Urothelium cell line (cell line): ENCODE data around the gene RANGAP1.

Experiments
- DNase-seq: peaks from one replicate; pipeline ENCODE4 v3.0.0; 2011; ENCODE audit warnings: low spot score, mixed read lengths
- FAIRE-seq: peaks from 2 replicates; lab custom pipeline; 2011; peaks lifted over from hg19 to GRCh38; lab: Jason Lieb, UNC

The RANGAP1 gene

DNA sequence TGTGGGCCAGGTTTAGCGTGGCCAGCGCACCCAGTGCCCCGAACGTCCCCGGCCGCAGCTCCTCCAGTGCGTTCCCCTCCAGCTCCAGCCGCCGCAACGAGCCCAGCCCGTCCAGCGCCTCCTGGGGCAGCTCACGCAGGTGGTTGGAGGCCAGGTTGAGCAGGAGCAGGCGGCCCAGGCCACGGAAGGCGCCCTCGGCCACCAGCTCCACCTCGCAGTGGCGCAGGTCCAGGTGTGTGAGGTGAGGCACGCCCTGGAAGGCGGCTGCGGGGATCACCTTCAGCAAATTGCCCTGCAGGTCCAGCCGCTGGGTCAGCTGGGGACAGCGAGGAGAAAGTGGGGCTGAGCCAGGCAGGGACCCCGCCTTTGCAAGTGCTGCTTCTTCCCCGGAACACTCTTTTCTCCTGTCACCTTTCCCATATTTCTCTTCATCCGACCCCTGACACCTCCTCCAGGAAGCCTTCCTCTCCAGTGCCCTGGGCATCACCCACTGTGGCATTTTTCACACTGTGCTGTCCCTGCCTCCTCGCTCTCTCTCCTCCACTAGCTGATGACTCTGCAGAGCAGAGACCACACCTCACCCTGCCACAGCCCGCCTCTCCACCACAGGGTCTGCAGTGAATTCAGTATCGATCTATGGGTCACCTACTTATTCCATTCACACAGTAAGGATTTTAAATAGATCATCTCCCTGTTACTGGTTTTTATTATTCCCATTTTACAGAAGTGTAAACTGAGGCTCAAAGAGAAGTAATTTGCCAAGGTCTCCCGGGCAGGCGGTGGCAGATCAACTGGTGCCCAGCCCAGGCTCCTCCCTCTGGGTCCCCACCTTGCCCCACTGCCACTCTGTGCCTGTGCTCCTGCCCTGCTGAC lies 47.2 kb downstream of the RANGAP1 start:
- DNase-seq (no peak), FAIRE-seq (no peak)

DNA sequence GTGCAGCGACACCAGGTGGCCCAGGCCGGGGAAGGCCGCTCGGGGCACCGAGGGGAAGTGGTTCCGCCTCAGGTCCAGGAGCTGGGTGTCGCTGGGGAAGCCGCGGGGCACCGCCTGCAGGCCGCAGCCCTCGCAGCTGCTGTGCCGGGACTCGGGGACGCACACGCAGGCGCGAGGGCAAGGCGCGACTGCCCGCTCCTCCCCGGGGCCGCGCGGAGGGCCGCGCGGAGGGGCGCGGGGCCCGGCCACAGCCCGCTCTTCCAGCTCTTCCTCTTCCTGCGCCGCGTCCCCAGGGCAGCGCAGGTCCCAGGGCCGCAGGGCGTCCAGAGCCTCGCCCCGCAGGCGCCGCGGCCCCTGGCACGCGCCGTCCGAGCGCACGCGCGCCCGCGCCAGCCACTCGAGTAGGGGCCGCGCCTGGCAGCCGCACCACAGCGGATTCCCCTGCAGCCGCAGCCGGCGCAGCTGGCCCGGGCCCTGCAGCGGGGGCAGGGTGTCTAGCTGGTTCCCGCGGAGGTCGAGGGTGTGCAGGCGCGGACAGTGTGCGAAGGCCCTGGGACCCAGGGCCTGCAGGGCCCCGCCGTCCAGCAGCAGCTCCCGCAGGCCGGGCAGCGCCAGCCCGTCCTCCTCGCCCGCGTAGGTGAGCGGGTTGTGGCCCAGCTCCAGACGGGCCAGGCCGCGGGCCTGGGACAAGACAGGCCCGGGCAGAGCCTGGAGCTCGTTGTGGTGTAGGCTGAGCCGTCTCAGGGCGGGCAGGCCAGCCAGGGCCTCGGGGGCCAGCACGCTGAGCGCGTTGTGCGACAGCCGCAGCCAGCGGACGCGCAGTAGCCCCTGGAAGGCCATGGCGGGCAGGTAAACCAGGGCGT lies 48.0 kb downstream of the RANGAP1 start:
- FAIRE-seq, result no peak

DNA sequence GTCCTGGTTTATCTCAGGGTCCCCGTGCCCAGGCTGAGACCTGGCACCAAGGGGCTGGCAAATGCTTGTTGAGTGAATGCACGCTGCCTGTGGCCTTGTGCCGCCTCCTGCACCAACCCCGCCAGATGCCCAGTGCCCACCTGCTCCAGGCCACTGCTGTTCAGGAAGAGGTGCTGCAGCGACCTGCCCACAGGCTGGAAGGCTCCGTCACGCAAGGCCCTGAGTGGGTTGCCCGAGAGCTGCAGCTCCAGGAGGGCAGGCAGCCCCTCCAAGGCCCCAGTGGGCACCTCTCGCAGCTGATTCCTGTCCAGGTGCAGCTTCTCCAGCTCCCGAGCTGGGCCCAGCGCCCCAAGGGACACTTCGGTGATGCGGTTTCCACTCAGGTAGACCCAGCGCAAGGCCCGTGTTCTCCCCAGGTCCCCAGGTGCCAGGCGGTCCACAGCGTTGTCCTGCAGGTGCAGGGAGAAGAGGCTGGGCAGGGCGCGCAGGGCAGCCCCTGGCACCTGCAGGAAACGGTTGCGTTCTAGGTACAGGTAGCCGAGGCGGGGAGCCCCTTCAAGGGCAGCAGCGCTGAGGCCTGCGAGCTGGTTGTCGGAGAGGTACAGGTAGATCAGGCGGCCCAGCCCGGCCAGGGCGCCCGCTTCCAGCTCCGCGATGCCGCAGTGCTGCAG lies 48.8 kb downstream of the RANGAP1 start:
- no peak for FAIRE-seq

More for the DNA sequence above, 48.0 kb downstream of the RANGAP1 start:
- no peak for DNase-seq

DNA sequence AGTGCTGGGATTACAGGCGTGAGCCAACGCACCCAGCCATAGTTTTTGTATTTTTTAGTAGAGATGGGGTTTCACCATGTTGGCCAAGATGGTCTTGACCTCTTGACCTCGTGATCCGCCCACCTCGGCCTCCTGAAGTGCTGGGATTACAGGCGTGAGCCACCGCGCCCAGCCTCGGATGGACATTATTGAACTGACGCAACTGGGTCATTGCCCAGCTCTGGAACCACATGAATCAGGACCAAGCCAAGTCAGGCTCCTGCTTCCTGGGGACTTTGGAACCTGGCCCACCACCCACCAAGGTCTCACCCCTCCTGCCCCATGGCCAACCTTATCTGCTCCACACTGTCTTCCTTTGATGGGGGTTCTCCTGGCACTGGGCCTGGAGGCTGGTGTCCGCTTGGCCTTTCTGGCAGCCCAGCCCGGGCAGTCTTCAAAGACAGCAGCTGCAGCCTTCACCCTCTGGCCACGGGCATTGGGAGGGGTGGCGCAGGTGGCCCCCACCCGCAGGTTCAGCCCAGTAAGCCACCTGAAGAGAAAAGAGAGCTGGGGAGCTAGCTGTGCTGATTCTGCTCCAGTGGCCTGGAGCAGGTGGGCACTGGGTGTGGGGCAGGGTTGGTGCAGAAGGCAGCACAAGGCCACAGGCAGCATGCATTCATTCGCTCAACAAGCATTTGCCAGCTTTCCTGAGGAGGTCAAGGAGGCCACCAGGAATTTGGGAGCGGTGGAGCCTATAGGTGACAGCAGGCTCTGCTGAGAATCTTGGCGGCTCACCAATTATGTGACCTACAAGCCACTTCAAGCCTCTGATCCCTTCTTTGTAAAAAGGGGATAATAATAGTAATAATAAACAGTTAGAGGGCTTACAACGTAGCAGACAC lies 50.9 kb downstream of the RANGAP1 start:
- no peak for FAIRE-seq
- no peak for DNase-seq

More for the DNA sequence above, 48.8 kb downstream of the RANGAP1 start:
- no peak for DNase-seq

DNA sequence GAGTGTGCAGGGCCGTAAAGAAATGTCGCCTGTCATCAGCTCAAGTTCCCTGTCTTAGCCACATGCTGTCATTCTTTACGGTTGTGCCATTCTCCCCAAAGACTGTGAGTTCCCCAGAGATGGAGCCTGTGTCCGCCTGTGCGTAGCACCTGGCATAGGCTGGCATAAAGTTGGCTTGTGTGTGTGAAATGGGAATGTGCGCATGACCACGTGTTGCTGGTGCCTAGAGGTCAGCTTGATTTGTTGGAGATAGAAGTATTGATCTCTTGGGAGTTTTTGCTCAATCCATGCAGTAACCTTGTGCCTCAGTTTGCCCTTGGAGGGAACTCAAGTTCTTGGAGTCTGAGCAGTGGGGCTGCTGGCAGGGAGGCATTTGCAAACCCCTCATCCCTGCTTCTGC lies 54.6 kb downstream of the RANGAP1 start:
- DNase-seq (no peak), FAIRE-seq (no peak)

DNA sequence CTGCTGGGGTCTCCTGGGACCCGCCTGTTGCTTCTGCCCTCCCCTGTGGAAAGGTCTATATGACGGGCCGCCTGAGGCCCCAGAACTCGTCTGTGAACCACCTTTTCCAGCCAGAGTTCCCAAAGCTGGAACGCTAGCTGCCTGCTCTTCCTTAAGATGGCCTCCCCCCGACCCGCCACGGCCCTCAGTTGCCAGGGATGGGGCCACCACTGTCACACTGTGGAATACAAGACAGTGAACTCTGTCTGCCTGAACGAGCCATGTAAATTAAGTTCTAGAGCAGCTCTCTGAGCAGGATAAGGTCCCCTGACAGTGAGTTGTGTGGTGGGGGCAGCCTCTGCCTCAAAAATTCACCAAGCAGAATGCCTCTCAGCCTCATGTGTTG lies 55.6 kb downstream of the RANGAP1 start:
- no peak for FAIRE-seq
- DNase-seq, result no peak

DNA sequence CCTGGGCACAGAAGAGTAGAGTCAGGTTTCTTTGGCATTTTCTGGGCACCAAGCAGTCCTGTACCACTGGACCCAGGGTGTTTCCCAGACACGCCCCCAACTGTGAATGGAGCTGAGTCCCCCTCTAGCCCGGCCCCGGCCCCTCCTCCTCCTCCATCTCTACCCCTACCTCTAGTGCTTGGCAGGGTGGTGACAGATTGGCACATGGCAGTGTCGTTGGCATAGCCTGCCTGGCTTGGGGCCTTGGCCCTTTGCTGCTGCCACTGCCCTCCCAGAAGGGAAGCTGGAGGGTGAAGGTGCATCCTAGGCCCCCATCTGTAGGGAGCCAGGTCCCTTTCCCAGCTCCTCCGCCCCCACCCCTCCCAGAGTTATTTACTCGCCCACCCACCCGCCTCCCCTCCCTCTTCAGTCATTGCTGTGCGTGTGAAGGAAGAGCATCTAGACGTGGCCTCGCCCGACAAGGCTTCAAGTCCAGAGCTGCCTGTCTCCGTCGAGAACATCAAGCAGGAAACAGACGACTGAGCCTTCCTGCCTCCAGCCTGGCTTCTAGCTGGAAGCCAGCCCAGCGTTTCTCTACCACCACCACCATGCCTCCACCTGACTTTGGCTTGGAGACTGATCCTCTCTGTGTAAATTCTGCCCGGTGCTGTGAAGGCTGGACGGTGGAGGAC lies 56.1 kb downstream of the RANGAP1 start:
- DNase-seq, result no peak
- FAIRE-seq, result no peak

DNA sequence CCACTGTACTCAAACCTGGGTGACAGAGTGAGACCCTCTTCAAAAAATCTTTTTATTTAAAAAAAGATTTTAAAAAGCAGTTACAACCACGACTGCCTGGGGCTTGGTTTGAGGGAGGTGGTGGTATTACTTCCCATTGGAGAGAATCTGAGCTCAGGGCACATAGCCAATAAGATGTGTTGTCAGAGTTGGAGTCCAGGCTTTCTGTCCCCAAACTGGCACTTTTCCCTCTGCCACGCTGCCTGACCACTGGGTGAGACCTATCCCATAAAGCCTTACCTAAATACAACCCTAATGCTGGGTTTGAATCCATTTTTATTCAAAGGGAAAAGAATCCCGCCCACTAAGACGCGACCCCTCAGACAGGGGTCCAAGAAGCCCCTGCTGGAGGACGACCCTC lies 56.8 kb downstream of the RANGAP1 start:
- FAIRE-seq (no peak), DNase-seq (no peak)

DNA sequence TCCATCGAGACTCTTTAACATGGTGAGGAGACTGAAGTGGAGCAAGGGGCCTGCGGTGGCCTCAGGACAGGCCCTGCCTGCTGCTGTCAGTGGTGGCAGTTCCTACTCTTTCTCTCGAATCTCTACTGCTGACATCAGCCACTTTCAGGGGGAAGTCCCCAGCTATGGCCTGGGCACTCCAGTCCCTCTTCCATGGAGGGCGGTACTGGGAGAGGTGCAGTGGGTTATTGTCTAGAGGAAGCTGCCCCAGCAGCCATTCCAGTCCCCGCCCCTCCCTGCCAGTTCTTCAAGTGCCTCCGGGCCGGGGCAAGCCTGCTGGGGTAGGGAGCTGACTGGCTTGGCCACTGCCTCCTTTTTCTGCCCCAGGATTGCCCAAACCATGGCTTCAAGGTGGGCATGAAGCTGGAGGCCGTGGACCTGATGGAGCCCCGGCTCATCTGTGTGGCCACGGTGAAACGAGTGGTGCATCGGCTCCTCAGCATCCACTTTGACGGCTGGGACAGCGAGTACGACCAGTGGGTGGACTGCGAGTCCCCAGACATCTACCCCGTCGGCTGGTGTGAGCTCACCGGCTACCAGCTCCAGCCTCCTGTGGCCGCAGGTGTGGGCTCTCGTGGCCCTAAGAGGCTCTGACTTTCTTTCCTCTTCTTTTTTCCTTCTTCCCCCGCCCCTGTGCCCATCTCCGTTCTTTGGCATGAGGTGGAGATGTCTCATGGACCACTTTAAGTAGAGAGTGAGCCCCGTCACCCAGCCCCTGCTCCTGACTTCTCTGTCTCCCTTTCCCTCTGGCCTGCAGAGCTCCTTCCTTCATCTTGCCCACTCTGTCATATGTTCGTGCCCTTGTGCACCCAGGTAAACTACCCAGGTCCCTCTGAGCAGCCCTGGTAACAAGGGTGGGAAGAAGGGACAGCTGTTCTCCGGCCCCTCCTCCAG lies 59.0 kb downstream of the RANGAP1 start:
- FAIRE-seq (no peak), DNase-seq (no peak)

DNA sequence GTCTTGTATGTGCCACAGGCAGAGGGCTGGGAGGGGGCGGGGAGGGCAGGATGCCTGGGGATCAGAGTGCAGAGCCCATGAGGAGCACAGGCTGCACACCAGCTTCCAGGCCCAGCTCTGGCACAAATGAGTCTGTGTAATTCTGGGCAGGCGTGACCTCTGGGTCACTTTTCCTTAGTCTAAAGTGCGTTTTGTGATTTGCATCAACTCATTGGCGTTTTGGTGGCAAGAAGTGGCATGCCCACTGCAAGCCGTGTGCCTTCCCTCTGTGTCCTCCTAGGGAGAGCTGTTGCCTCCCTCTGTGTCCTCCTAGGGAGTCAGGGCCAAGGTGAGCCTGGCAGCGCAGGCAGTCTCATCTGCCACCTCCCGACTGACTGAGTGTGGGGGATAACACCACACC lies 62.5 kb downstream of the RANGAP1 start:
- FAIRE-seq (no peak), DNase-seq (no peak)

DNA sequence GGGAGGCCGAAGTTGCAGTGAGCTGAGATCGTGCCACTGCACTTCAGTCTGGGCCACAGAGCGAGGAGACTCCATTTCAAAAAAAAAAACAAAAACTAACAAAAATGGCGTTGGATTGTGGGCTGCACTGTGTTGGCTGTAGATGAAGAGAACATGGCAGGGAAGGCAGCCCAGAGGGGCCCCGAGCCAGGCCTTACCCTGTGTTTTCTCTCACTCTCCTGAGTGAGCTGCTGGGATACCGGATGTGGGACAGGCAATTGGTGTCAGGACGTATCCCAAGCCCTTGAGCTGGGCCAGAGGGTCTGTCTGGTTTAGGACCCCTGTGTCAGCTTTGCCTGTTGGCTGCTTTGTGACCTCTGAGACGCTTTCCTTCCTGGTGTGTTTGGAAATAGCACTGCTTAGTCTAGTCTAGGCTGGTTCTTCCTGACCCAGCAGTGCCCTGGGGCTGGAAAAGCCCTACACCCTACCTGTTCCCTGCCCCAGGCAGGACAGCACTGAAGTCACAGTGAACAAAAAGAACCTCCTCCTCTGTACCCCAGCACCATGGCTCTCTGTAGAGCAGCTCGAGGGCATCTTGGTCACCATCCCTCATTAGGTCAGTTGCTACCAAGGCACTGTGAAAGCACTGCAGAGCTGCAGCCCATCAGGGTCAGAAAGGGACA lies 63.0 kb downstream of the RANGAP1 start:
- FAIRE-seq, result no peak
- DNase-seq, result no peak

DNA sequence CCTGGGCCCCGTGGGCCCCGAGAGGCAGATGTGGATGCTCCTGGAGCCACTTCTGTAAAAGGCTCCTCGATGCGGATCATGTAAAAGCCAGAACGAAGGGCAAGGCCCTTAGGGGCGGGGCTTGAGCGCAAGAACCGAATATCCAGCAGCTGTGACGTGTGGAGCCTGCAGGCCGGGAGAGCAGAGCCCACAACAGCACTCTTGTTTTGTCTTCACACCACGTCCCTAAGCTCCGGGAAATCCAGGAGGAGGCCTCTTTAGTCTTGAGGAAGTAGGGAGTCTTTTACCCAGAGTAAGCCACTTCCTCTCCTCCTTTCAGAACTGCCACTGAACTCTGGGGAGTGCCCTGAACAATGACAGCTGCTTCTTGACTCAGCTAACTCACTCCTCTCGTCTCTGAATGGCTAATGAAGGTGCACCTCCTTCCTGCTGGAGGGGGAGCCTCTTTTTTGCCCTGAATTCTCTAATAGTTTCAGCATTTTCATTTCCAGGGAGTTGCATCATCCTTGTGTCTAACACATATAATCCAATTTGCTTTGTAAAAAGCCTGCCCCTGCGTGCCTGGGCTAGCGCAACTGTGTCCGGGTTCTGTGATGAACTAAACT lies 68.3 kb downstream of the RANGAP1 start:
- FAIRE-seq (no peak), DNase-seq (no peak)

DNA sequence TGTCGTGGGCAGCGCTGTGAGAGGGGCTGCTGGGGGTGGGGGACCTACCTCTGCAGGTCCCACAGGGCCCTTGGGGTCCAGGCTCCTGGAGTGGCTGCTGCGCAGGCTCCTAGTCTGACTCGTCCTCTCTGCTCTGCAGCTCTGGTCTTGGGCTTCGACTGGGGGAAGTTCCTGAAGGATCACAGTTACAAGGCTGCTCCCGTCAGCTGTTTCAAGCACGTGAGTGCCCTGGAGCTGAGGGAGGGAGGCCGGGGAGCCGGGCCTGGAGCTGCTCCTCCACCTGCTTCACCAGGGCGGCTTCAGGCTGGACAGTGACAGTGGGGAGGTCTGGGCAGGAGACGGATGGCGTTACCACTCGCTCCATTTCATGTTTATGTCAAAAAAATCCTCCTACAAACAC lies 69.0 kb downstream of the RANGAP1 start:
- DNase-seq, result no peak
- FAIRE-seq, result no peak

DNA sequence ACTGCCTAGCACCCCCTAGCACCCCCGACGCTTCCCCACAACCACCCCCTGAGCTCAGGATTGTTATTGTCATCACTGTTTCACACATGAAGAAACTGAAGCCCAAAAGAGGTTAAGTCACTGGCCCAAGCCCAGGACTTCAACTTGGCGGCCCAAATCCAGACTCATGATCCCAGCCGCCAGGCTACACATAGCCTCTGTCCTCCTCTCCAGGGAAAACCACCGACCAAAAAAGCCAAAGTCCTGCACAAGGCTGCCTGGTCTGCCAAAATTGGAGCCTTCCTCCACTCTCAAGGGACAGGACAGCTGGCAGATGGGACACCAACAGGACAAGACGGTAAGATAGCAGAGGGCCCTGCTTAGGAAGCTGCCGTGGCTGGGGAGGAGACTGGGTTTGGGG lies 70.1 kb downstream of the RANGAP1 start:
- no peak for FAIRE-seq
- no peak for DNase-seq

DNA sequence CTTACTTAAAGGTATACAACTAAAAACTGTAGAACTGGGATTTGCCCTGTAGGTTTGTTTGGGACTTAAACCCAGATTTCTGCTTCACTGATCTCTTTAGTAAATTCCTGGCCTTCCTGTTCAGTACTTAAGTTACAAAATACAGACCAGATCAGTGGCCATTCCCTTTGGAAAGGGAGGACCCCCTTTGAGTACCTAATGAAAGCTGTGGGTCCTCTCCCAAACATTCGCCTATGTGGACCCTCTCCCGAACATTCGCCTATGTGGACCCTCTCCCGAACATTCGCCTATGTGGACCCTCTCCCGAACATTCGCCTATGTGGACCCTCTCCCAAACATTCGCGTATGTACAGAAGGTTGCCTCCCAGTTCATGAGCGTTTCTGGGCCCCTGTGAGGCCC lies 70.6 kb downstream of the RANGAP1 start:
- FAIRE-seq (no peak), DNase-seq (no peak)

DNA sequence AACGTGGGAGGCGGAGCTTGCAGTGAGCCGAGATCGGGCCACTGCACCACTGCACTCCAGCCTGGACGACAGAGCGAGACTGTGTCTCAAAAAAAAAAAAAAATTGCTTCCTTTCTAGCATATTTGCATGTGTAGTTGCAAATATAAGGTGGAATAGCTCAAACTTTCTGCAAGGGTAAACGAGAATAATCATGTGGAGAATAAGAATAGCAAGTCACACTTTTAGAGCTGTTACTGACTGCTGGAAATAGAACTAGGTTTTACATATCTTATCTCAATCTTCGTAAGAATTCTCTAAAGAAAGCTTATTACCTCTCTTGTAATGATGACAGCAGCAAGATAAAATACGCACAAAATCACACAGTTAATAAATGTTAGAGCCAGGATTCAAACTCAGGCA lies 79.3 kb downstream of the RANGAP1 start:
- DNase-seq (no peak), FAIRE-seq (no peak)

DNA sequence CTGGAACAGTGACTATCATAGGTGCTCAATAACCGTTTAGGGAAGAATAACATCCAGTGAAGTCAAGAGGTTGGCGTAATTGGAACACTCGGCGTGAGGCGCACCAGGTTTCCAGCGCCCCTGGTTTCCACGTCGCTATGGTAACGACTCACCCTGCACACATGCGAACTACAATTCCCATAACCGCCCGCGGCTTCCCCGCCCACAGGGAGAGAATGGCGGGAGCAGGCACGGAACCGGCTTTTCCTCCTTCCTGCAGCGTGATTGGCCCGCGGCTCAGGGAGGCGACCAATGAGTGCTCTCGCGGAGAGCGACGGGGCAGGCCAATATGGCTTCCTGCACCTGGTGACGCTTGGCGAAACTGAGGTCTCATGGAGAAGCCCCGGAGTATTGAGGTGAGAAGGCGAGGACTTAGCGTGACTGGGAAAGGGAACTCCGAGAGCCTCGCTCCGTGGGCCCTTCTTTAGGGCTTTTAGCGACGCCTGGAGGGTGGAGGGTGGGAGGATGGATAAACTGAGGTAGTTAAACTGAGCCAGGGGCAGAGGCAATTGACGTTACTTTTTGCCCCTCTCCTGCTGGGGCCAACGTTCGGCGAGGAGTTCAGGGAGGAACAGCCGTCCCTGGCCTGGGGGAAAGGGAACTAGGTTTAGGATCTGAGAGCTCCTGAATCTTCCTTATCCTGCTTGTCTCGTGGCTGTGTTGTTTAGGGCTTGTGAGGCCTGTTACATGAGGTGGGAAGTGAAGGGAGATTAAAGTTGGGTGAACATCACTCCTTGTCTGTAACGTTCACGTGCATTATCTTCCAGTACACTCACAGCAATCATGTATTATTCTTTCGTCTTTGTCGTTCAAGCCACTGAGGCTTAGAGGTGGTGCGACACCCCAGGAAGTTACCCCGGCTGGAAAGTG lies 80.7 kb downstream of the RANGAP1 start, which contains the start of gene L3MBTL2:
L3MBTL2 (plus strand) TSS at position 321 of the 909 bp plus-strand sequence; CDS start at position 372, 51 bp downstream.
- DNase-seq (peak; percentile 100), FAIRE-seq (peak; percentile 99)
